Measurements from ENCODE around the gene ZFHX3. TPM values are rescaled to one million over a fixed set of nuclear protein-coding genes. Genes with fewer than 3 reads are reported as not detected.
A peak's percentile ranks its signal among the peaks of the same experiment; 100 is the strongest.

Gene ZFHX3
- total RNA-seq, 2 experiments from 2014 or later = 0.38 to 0.43 TPM

- Mint-ChIP-seq H3K27ac (no peak overlapping the region), H3K36me3 (ENCODE audit: low read depth) (no peaks in the 10 kb centered on the region), H3K9me3 (no peaks in the 10 kb centered on the region), H3K4me1 (peaks cover 2% of the 10 kb centered on the region), H3K27me3 (peaks cover 3% of the 10 kb centered on the region), H3K4me3 (no peak overlapping the region)
- ChIA-PET CTCF (no interaction called here), POLR2A (interaction anchor here (0.8 kb wide), 1 partner anchor 21 kb away, joined by 3 read pairs; no protein-coding TSS in a partner anchor)
- no peak for DNase-seq
Measured at GRCh38 chr16:72853575-72854266, 194.2 kb downstream of the ZFHX3 start.

- POLR2A ChIA-PET = no interaction called here
- H3K4me1 Mint-ChIP-seq = peaks cover 2% of the 10 kb centered on the region
- no peak overlapping the region for H3K4me3 Mint-ChIP-seq
- peaks cover 3% of the 10 kb centered on the region for H3K27me3 Mint-ChIP-seq
- H3K27ac Mint-ChIP-seq = no peak overlapping the region
- no peak for DNase-seq
- CTCF ChIA-PET = interaction anchor here (1.6 kb wide), 1 partner anchor 20 kb away, joined by 6 read pairs; no protein-coding TSS in a partner anchor
- no peaks in the 10 kb centered on the region for H3K9me3 Mint-ChIP-seq
- no peaks in the 10 kb centered on the region for H3K36me3 Mint-ChIP-seq (ENCODE audit: low read depth)
Measured at GRCh38 chr16:72852421-72852820, 195.5 kb downstream of the ZFHX3 start.

- H3K4me3 Mint-ChIP-seq = no peak overlapping the region
- no peaks in the 10 kb centered on the region for H3K9me3 Mint-ChIP-seq
- no peak overlapping the region for H3K27ac Mint-ChIP-seq
- H3K27me3 Mint-ChIP-seq = peaks cover 3% of the 10 kb centered on the region
- DNase-seq = no peak
- H3K4me1 Mint-ChIP-seq = peaks cover 3% of the 10 kb centered on the region
- H3K36me3 Mint-ChIP-seq (ENCODE audit: low read depth) = no peaks in the 10 kb centered on the region
- CTCF ChIA-PET = interaction anchor here (1.8 kb wide), 1 partner anchor 18 kb away, joined by 9 read pairs; no protein-coding TSS in a partner anchor
- POLR2A ChIA-PET = no interaction called here
Measured at GRCh38 chr16:72850853-72851252, 197.1 kb downstream of the ZFHX3 start.

- Mint-ChIP-seq H3K36me3 (ENCODE audit: low read depth) (no peaks in the 10 kb centered on the region), H3K27me3 (peaks cover 3% of the 10 kb centered on the region), H3K9me3 (no peaks in the 10 kb centered on the region), H3K4me1 (peaks cover 8% of the 10 kb centered on the region), H3K4me3 (no peak overlapping the region), H3K27ac (no peak overlapping the region)
- ChIA-PET CTCF (interaction anchor here (1.8 kb wide), 1 partner anchor 17 kb away, joined by 9 read pairs; no protein-coding TSS in a partner anchor), POLR2A (no interaction called here)
- no peak for DNase-seq
Measured at GRCh38 chr16:72850021-72850420, 197.9 kb downstream of the ZFHX3 start.

- CTCF ChIA-PET = interaction anchor here (1.8 to 3.5 kb wide), 2 partner anchors 16 to 17 kb away, joined by 9 to 13 read pairs; no protein-coding TSS in a partner anchor
- no peak overlapping the region for H3K27ac Mint-ChIP-seq
Measured at GRCh38 chr16:72848759-72849664, 198.9 kb downstream of the ZFHX3 start.

GRCh38 chr16:72848028-72848400, 199.9 kb downstream of the ZFHX3 start:
- Mint-ChIP-seq H3K4me3 (no peak overlapping the region), H3K9me3 (no peaks in the 10 kb centered on the region), H3K36me3 (ENCODE audit: low read depth) (no peaks in the 10 kb centered on the region), H3K27me3 (peaks cover 3% of the 10 kb centered on the region), H3K27ac (no peak overlapping the region), H3K4me1 (peaks cover 21% of the 10 kb centered on the region)
- ChIA-PET POLR2A (no interaction called here), CTCF (interaction anchor here (3.4 to 3.5 kb wide), 2 partner anchors 8 to 16 kb away, joined by 13 to 19 read pairs; no protein-coding TSS in a partner anchor)
- no peak for DNase-seq

More at GRCh38 chr16:72848759-72849664, 198.9 kb downstream of the ZFHX3 start:
- Mint-ChIP-seq H3K9me3 (no peaks in the 10 kb centered on the region), H3K4me3 (no peak overlapping the region), H3K4me1 (peaks cover 18% of the 10 kb centered on the region), H3K27me3 (peaks cover 3% of the 10 kb centered on the region), H3K36me3 (ENCODE audit: low read depth) (no peaks in the 10 kb centered on the region)
- POLR2A ChIA-PET = no interaction called here
- DNase-seq = no peak

- Mint-ChIP-seq H3K4me1 (peaks cover 21% of the 10 kb centered on the region), H3K4me3 (no peak overlapping the region), H3K9me3 (no peaks in the 10 kb centered on the region), H3K27me3 (no peaks in the 10 kb centered on the region), H3K27ac (no peak overlapping the region), H3K36me3 (ENCODE audit: low read depth) (no peaks in the 10 kb centered on the region)
- ChIA-PET CTCF (interaction anchor here (3.4 to 3.5 kb wide), 2 partner anchors 9 to 15 kb away, joined by 13 to 19 read pairs; no protein-coding TSS in a partner anchor), POLR2A (no interaction called here)
- peak; percentile 22 for DNase-seq
Measured at GRCh38 chr16:72847187-72848027, 200.5 kb downstream of the ZFHX3 start.

- H3K4me1 Mint-ChIP-seq = peaks cover 21% of the 10 kb centered on the region
- H3K36me3 Mint-ChIP-seq (ENCODE audit: low read depth) = no peaks in the 10 kb centered on the region
- no peak for DNase-seq
- no peaks in the 10 kb centered on the region for H3K27me3 Mint-ChIP-seq
- ChIA-PET CTCF (interaction anchor here (3.4 to 3.5 kb wide), 2 partner anchors 10 to 14 kb away, joined by 13 to 19 read pairs; no protein-coding TSS in a partner anchor), POLR2A (no interaction called here)
- H3K27ac Mint-ChIP-seq = no peak overlapping the region
- H3K9me3 Mint-ChIP-seq = no peaks in the 10 kb centered on the region
- H3K4me3 Mint-ChIP-seq = no peak overlapping the region
Measured at GRCh38 chr16:72846594-72846993, 201.3 kb downstream of the ZFHX3 start.

GRCh38 chr16:72845322-72846020, 202.5 kb downstream of the ZFHX3 start:
- Mint-ChIP-seq H3K4me3 (no peak overlapping the region), H3K9me3 (no peaks in the 10 kb centered on the region), H3K4me1 (peaks cover 21% of the 10 kb centered on the region), H3K36me3 (ENCODE audit: low read depth) (no peaks in the 10 kb centered on the region), H3K27ac (no peak overlapping the region), H3K27me3 (no peaks in the 10 kb centered on the region)
- ChIA-PET CTCF (interaction anchor here (0.5 to 3.5 kb wide), 3 partner anchors 11 to 166 kb away, joined by 3 to 19 read pairs (median 13); no protein-coding TSS in a partner anchor), POLR2A (no interaction called here)
- DNase-seq = no peak

- no peak for DNase-seq
- no peaks in the 10 kb centered on the region for H3K9me3 Mint-ChIP-seq
- POLR2A ChIA-PET = no interaction called here
- H3K36me3 Mint-ChIP-seq (ENCODE audit: low read depth) = no peaks in the 10 kb centered on the region
- peaks cover 21% of the 10 kb centered on the region for H3K4me1 Mint-ChIP-seq
- peak overlapping the region; percentile 5 for H3K27ac Mint-ChIP-seq
- CTCF ChIA-PET = interaction anchor here (1.4 to 4.4 kb wide), 2 partner anchors 12 kb away, joined by 8 to 30 read pairs; no protein-coding TSS in a partner anchor
- no peak overlapping the region for H3K4me3 Mint-ChIP-seq
- H3K27me3 Mint-ChIP-seq = peaks cover 4% of the 10 kb centered on the region
Measured at GRCh38 chr16:72844225-72844920, 203.6 kb downstream of the ZFHX3 start.

GRCh38 chr16:72841506-72841905, 206.4 kb downstream of the ZFHX3 start:
- Mint-ChIP-seq H3K9me3 (no peaks in the 10 kb centered on the region), H3K27ac (no peak overlapping the region), H3K4me3 (no peak overlapping the region), H3K27me3 (peaks cover 4% of the 10 kb centered on the region), H3K36me3 (ENCODE audit: low read depth) (no peaks in the 10 kb centered on the region), H3K4me1 (peaks cover 21% of the 10 kb centered on the region)
- CTCF ChIA-PET = interaction anchor here (0.9 to 4.4 kb wide), 2 partner anchors 9 to 16 kb away, joined by 3 to 30 read pairs; no protein-coding TSS in a partner anchor
- DNase-seq = no peak
- POLR2A ChIA-PET = no interaction called here

All from activated CD4-positive, alpha-beta memory T cell treated with anti-CD3 and anti-CD28 coated beads, Interleukin-2, amount 10 ng/mL, durations not matched to agents 7 days and 5 days (primary cell).